GM19043 (cell line): ENCODE data around the gene MAP3K14.
"Not testable (repeated sequence)": the region's sequence is repeated elsewhere in the genome, so short reads cannot be mapped to it uniquely, and the experiment has no call there.

ENCODE experiments used
- ATAC-seq: cut with Tn5 transposase; IDR thresholded peaks from one replicate; pipeline ENCODE4 v1.9.1; 2021; ENCODE audit warnings: low read depth; ENCODE audit not compliant: unreplicated experiment

MAP3K14 gene

DNA sequence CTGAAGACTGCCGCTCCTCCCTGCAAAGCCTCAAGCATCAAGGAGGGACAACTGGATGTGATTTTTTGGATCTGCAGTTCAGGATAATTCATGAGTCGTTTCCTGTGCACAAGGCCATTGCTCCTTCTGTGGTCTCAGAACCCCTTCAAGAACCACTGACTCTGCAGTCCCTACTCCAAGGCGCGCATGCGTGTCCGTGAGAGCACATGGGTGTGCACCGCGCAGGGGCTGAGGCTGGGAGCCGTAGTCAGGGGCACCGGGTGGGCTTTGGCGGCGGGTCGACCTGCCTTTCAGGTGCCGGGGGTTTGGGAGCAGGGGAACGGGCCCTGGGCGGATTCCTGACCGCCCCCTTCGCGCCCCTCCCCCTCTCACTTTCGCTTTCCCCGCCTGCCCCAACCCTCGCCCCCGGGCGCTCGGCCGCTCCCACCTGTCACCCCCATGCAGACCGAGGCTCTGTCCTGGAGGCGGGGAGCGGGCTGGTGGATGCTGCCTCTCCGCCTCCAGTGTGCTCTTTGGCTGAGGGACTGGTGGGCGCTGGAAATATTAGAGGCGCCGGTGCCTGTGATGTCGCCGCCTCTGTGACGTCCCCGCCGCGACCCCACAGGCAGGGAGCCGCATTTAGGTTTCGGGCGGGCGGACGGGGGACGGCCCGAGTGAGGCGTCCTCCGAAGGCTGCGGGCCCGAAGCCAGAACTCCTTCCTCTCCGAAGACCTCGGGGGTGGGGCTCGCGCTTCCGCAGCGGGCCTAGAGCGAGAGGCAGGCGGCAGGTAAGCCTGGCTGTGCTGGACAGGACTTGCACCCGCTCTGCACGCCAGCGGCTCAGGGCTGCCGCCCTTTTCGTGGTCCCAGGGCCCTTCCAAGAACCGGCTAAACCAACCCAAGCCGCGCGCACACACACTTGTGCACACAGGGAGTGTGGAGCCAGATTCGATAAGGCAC, 55.0 kb downstream of the MAP3K14 start, which contains the start of gene SPATA32:
SPATA32 (minus strand) TSS at position 518 of the 939 bp plus-strand sequence; CDS start at position 440, 78 bp downstream.
- no peak for ATAC-seq

GRCh38 chr17:45260204-45260783, 56.5 kb downstream of the MAP3K14 start:
- ATAC-seq, result no peak

DNA sequence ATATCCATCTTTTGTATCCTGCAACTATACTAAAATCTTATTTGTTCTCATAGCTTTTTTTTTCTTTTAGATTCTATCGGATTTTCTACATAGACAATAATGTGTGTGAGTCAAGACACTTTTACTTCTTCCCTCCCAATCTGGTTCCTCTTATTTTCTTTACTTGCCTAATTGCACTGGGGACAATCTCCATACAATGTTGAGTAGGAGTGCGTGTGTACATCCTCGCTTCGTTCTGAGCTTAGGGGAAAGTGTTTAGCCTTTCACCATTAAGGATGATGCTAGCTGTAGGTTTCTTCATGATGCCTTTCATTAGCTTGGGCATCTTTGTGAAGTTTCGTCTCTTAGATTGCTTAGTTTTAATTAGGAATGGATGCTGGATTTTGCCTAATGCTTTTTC, 57.8 kb downstream of the MAP3K14 start:
- ATAC-seq, result no peak

DNA sequence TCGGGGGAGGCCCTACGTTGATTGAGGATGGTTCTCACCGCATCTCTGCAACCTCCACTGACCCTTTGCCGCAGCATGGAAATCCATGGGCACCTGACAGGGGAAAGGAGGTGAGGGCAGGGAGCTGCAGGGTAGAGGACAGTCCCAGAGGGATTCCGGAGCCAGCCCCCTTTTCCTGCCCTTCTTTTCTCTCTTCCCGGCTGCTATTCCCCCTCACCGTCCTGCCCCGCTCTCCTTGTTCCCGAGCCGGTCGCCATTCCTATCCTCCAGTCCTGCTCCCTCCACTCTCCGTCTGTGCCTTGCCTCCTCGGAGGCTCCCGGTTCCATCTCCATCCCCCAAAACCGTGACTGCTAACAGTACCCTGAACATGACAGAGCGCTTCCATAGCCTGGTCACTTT, 59.7 kb downstream of the MAP3K14 start:
- ATAC-seq, result no peak

GRCh38 chr17:45256114-45256966, 60.5 kb downstream of the MAP3K14 start:
- ATAC-seq, result no peak

DNA sequence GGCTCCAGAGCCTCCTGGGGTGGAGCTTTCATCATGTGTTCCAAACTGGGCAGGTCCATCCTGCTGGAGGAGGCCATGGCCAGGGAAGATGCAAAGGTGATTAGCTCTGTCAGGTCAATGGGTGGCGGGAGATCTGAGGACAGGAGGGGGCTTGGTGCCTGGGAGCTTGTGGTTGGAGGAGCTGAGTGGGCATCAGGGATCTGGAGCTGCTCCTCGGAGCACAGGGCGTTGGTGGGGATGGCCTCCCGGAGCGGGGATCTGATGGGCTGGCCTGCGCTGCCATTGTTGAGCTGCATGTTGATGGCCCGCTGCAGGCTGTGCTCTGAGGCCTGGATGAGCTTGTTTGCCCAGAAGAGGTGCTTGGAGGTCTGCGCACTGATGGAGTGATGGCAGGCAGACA, 61.5 kb downstream of the MAP3K14 start:
- ATAC-seq, result no peak

DNA sequence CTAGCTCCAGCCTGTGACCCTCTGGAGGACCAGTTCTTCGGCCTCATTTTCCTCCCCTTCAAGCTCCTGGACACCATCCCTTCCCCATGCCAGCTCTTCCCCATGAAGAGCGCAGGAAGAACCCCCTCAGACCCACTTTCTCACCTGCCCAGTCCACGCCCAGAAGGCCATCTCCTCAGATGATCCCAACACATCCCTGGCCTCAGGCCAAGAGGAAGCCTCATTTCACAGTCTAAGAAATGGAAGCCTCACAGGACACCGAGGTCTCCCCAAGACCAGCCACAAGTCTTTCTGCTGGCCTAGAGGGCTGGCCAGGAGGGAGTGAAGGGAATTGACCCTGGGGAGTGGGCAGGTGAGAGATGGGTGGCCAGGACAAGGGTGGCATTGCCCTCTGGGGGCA, 62.9 kb downstream of the MAP3K14 start:
- no peak for ATAC-seq

GRCh38 chr17:45253237-45253636, 63.6 kb downstream of the MAP3K14 start:
- not testable (repeated sequence) for ATAC-seq

GRCh38 chr17:45251931-45252330, 64.9 kb downstream of the MAP3K14 start:
- no peak for ATAC-seq

DNA sequence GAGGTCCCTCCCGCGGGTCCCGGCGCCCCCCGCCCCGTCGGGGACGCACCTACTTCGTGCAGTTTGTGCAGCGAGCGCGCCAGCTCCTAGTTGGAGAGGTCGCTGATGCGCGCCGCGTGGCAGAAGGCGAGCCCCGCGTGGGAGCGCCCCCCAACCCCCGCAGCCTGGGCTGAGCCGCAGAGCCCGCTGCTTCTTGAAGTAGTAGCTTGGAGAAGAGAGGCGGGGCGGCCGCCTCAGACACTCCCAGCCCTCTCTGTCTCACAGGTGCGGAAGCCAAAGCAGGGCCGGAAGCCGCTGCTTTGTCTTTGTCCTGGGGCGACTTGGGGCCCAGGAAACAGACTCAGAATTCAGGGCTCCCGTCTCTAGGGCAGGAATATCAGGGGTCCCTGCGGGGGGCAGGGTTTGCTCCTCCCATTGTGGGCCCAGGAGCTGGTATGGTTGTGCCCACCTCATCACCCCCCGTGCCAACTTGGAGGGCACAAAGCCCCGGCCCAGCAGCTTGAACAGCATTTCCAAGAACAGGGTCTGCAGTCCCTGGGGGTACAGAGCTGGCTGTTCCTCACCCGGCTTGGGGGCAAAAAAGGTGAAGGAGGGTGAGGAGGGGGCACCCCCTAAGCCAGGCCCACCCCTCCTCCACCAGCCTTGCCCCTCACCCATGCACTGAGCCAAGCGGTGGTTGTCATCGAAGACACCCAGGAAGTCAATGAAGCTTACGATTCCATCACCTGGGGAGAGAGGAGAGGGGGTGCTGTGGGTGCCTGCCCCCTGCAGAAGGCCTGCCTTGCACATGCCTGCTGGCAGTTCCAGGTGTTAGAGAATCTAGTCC, 68.5 kb downstream of the MAP3K14 start:
- peak; percentile 56 for ATAC-seq

DNA sequence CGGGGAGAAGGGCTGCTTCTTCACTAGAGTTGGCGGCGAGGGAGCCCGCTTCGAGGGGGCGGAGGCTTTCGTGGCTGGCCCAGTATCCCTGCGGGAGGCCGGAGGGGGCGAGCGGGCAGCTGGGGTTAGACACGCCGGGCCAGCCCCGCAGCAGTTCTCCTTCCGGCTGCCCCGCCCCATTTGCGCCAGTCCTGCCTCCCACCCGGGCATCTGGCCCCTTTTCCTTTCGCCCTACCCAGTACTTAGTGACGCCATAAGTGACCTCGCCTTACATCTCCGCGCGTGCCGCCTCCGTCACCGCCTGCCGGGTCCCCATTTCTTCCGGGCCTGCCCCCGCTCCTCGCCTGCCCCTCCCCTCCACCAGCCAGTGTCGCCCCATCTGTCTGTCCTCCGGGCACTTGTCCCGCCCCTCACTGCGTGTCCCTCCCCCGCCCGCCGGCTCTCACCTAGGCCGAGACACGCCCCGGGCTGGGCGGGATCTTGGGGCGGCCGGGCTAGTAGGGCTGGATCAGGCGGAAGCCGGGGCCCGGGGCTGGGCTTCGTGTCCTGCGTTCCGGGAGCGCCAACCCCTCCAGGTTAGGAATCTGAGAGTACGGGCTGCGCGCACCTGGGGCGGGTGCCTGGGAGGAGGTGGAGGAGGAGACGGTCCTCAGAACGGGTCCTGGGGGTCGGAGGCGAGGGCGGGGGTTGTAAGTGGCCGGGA, 69.2 kb downstream of the MAP3K14 start:
- peak; percentile 82 for ATAC-seq

- ATAC-seq, result no peak
These were observed 69.9 kb downstream of the MAP3K14 start for GRCh38 chr17:45246861-45247428.

GRCh38 chr17:45246338-45246737, 70.5 kb downstream of the MAP3K14 start:
- ATAC-seq, result no peak

- ATAC-seq, result no peak
These were observed 71.8 kb downstream of the MAP3K14 start for GRCh38 chr17:45244725-45245656.

- ATAC-seq, result no peak
These were observed 73.1 kb downstream of the MAP3K14 start for GRCh38 chr17:45243750-45244149.

- ATAC-seq, result no peak
These were observed 74.8 kb downstream of the MAP3K14 start for GRCh38 chr17:45242029-45242414.

- ATAC-seq, result no peak
These were observed 75.3 kb downstream of the MAP3K14 start for GRCh38 chr17:45241328-45242028.
